Measurements from ENCODE around the gene CRYBB1.
A peak's percentile ranks its signal among the peaks of the same experiment; 100 is the strongest.

DNA sequence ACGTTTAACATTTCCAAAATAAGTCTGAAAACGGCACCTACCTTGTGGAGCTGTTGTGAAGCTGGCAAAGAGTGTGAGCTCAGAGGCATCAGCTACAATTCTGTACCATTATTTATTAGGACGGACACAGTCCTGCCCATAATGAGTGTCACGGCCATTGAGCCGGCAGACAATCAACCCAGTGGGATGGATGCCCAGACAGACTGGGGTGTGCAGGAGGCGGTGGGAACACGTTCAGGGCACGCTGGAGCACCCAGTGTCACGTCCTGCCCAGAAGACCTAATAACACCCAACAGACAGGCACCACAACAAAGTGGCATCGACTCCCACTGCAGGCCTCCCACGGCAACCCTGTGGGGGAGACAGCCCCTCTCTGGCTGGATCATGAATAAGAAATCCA is 62.3 kb downstream of the CRYBB1 start:
- TF ChIP-seq, protein P1, sequence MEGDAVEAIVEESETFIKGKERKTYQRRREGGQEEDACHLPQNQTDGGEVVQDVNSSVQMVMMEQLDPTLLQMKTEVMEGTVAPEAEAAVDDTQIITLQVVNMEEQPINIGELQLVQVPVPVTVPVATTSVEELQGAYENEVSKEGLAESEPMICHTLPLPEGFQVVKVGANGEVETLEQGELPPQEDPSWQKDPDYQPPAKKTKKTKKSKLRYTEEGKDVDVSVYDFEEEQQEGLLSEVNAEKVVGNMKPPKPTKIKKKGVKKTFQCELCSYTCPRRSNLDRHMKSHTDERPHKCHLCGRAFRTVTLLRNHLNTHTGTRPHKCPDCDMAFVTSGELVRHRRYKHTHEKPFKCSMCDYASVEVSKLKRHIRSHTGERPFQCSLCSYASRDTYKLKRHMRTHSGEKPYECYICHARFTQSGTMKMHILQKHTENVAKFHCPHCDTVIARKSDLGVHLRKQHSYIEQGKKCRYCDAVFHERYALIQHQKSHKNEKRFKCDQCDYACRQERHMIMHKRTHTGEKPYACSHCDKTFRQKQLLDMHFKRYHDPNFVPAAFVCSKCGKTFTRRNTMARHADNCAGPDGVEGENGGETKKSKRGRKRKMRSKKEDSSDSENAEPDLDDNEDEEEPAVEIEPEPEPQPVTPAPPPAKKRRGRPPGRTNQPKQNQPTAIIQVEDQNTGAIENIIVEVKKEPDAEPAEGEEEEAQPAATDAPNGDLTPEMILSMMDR (IDR thresholded peaks at IDR 0.05 in 8 of 11, conservative IDR thresholded peaks at IDR 0.05 in 3 of 11), result no peak
- no peak for TF ChIP-seq POLR2A (IDR thresholded peaks at IDR 0.05)
- TF ChIP-seq POLR2AphosphoS5 (IDR thresholded peaks at IDR 0.05), result peak in 1 of 3 donors; percentile 14
